Measurements from ENCODE around the gene SERTM2.

GRCh38 chrX:111503485-111503993, 7.9 kb upstream of the SERTM2 start:
- TF ChIP-seq POLR2A (IDR thresholded peaks at IDR 0.05) (no peak), CTCF (IDR thresholded peaks at IDR 0.05) (no peak), POLR2AphosphoS5 (IDR thresholded peaks at IDR 0.05) (no peak)

Measured in stomach (tissue), 4 donors.